ENCODE results near the gene RSPO3.

- TF ChIP-seq SUZ12 (IDR thresholded peaks at IDR 0.05) (no peak), ARNT (IDR thresholded peaks at IDR 0.05) (no peak), FOXA1 (IDR thresholded peaks at IDR 0.05) (no peak), BHLHE40 (IDR thresholded peaks at IDR 0.05; ENCODE audit: borderline replicate concordance) (no peak), ELF4 (IDR thresholded peaks at IDR 0.05) (no peak), L3MBTL2 (conservative IDR thresholded peaks at IDR 0.05) (no peak), SP1 (IDR thresholded peaks at IDR 0.05) (no peak), FOXK2 (IDR thresholded peaks at IDR 0.05) (no peak), HDGF (IDR thresholded peaks at IDR 0.05; ENCODE audit: borderline replicate concordance) (no peak), NFRKB (IDR thresholded peaks at IDR 0.05) (no peak), ZNF384 (IDR thresholded peaks at IDR 0.05) (no peak), FOXM1 (IDR thresholded peaks at IDR 0.05; ENCODE audit: borderline replicate concordance) (no peak)
Measured at GRCh38 chr6:127119102-127120022, 891 bp downstream of the RSPO3 start.

Data from HEK293T (cell line).